GM12872 (cell line): Measurements from ENCODE around the gene RERE.

Experiments
- TF ChIP-seq, protein P1 (sequence below): IDR thresholded peaks from 3 replicates; pipeline ENCODE4 v1.5.1; 2011; ENCODE audit warnings: low read depth, mild to moderate bottlenecking, low read length, moderate library complexity; ENCODE audit not compliant: insufficient read depth

Gene RERE

DNA sequence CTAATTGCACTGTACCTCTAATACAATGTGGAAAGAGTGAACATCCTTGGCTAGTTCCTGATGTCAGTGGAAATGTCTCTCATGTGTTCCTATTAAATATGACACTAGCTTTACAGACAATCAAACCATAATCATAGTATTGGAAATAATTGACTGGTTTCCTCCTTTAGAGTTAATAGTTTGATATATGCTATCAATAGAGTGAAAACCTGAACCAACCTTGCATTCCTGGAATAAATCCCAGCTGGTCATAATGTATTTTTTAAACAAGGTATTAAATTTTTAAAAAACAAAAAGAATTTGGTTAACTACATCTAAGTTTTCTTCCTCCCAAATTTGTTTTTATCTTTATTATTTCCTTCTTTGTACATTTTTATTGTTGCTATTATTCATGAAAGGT lies 273.5 kb downstream of the RERE start:
- TF ChIP-seq, protein P1, sequence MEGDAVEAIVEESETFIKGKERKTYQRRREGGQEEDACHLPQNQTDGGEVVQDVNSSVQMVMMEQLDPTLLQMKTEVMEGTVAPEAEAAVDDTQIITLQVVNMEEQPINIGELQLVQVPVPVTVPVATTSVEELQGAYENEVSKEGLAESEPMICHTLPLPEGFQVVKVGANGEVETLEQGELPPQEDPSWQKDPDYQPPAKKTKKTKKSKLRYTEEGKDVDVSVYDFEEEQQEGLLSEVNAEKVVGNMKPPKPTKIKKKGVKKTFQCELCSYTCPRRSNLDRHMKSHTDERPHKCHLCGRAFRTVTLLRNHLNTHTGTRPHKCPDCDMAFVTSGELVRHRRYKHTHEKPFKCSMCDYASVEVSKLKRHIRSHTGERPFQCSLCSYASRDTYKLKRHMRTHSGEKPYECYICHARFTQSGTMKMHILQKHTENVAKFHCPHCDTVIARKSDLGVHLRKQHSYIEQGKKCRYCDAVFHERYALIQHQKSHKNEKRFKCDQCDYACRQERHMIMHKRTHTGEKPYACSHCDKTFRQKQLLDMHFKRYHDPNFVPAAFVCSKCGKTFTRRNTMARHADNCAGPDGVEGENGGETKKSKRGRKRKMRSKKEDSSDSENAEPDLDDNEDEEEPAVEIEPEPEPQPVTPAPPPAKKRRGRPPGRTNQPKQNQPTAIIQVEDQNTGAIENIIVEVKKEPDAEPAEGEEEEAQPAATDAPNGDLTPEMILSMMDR: no peak

DNA sequence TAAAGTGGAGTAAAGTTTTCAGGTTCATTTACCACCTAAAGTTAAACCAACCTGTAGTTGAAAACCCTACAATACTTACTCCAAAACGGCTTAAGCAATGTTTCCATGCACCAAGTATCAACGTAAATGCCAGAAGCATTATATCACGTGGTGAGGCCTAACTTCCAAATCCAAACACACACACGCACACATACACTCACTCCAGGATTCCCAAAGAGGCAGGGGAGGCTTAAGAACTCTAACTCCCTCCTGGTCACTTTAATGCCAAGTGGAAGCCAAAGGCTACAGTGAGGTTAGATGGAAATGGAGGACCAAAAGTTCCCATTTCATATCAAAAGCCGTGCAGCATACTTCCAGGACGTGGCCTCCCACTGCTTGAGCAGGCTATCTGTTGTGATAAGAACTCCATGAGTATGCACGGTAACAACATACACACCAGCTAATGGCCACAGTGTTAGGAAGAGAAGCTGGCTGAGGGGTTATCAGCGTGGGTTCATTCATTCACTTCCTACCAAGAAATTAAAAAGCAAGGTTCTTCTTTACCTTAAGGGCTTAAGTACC lies 275.4 kb downstream of the RERE start:
- TF ChIP-seq, protein P1: no peak

DNA sequence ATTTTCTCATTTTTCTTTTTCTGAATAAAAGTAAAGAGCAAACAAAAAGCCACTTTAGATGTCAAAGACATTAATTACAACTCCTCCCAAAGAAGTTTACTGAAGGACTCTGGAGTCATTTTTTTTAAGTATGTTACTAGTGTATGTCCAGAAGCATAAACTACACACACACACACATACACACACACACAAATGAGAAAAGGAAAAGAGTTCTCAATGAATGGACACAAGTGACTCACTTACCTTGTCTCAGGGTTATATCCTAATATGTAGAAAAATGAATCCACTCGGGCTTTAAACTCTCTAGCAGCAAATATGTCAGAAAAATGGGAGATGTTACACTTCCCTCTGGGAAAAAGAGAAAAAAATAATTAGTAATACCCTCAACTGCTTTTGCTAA lies 276.5 kb downstream of the RERE start:
- TF ChIP-seq, protein P1: no peak

DNA sequence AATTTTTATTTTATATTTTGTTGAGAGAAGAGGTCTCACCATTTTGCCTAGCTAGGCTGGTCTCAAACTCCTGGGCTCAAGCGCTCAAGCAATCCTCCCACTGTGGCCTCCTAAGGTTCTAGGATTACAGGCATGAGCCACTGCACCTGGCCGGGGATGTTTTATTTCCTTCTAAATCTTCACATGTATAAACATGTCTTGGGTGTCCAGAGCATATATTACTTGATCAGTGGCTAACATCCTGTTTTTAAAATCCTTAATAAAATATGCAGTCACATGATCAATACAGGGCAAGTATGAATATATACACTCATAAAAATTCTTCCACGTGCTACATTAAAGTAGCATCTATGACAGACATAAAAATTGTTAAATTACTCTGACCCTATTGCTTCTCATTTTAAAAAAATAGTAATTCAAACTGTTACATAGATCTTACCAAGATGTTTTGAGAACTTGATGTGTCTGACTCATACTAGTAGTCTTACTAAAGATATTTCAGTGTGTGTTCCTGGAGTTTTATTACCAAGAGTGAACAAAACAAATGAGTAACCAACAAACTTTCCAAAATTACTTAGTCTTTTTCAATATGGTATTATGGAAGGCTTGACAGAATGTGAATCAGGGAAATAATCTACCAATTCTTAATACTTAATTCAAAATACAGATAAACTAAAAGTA lies 277.0 kb downstream of the RERE start:
- TF ChIP-seq, protein P1: no peak

DNA sequence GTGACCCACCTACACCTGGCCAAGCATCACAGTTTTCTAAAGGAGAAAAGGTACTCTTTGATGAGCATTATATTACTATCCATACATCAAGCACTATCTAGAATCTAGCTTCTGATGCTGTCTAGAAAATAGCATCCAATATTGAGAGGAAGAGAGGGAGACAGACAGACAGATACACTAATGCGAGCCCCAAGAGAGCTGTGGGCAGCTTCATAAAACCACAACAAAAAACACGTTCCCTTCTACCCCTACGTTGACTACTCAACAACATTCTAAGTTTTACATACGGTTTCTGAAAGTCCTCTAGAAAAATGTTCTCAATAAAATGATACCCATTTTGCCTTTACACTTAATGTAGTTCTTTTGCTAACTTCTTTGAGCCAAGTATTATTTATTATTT lies 277.8 kb downstream of the RERE start:
- TF ChIP-seq, protein P1: no peak

DNA sequence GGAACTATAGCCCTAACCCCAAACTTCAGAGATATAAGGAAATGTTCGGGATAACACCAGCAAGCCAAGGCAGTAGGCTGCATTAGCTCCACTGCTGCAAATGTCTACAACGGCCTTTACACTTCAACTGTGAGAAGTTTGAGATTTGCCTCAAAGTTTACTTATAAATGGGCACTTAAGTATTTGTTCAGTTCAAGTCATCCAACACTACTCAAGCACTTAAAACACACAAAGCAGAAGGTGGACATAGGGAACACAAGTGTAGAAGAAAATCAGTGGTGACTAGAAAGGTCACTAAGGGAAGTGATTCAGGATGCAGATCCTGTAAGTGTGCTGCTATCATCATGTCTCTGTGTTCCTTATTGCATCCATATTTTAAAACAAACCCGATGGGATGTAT lies 278.9 kb downstream of the RERE start:
- TF ChIP-seq, protein P1: no peak

DNA sequence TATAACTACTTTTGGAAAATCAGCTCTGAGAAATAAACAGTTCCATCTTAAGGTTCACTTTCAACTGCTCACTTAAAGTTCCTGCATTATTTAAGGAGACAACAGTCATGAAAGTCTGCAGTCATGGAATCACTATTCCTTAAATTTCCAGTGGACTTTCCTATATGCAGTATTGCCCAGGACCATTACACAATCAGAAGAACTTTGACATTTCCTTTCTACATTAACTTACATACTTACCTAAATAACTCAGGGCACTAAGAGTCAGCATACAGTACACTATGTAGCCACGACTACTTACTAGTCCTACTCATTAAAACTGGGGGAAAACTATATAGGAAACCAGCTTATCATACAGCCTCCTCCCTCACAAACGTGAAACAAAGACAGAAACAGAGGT lies 279.4 kb downstream of the RERE start:
- TF ChIP-seq, protein P1: no peak
